ENCODE data around the gene ZNF736. TPM values are rescaled to one million over a fixed set of nuclear protein-coding genes. Genes with fewer than 3 reads are reported as not detected.

ZNF736 gene
- total and polyA plus RNA-seq, 2 of the 4 experiments (the other 2 are of a cell fraction), result 1.9 to 8.1 TPM

GRCh38 chr7:64312826-64313225, 935 bp upstream of the ZNF736 start:
- DNase-seq (no peak), ATAC-seq (ENCODE audit: low read depth) (no peak)
- Histone ChIP-seq H3K18ac (ENCODE audit: low read depth, low read length) (no peak overlapping the region), H4K5ac (ENCODE audit: low read depth, low read length) (no peak overlapping the region), H2AK9ac (replicated peaks; ENCODE audit: low read depth, low read length, poor library complexity) (no peak overlapping the region), H2BK15ac (ENCODE audit: low read depth, low read length) (no peak overlapping the region), H2AFZ (replicated peaks; ENCODE audit: low read length, poor library complexity) (no peak overlapping the region), H3K27me3 (ENCODE audit: control insufficient read depth, insufficient read depth, low read length) (no peaks in the 10 kb centered on the region), H3K79me1 (ENCODE audit: low read depth in 1 of 2, low read length in 2 of 2) (peaks cover 3 to 11% of the 10 kb centered on the region in 2 experiments), H3K23ac (ENCODE audit: low read depth, low read length) (no peak overlapping the region), H4K8ac (ENCODE audit: low read depth in 2 of 2, low read length in 2 of 2) (no peak overlapping the region), H3K14ac (replicated peaks; ENCODE audit: low read depth, low read length) (no peak overlapping the region), H4K91ac (ENCODE audit: insufficient read depth, low read depth, low read length) (no peak overlapping the region), H3K9me3 (ENCODE audit: control insufficient read depth, insufficient read depth, low read length) (no peaks in the 10 kb centered on the region), H3K9ac (ENCODE audit: low read depth, low read length) (no peak overlapping the region), H3K4me1 (ENCODE audit: control insufficient read depth, insufficient read depth, low read length) (no peaks in the 10 kb centered on the region), H4K20me1 (ENCODE audit: insufficient read depth, low read length) (no peaks in the 10 kb centered on the region), H2BK20ac (ENCODE audit: low read depth, low read length) (no peak overlapping the region), H2BK120ac (ENCODE audit: low read depth, low read length) (no peak overlapping the region), H3K36me3 (ENCODE audit: control insufficient read depth, insufficient read depth, low read length) (no peaks in the 10 kb centered on the region), H3K27ac (ENCODE audit: insufficient read depth, low read length) (no peak overlapping the region), H2BK5ac (ENCODE audit: low read depth, low read length, poor library complexity, severe bottlenecking) (no peak overlapping the region), H3K4ac (ENCODE audit: low read depth, low read length) (no peak overlapping the region), H3K9me1 (ENCODE audit: insufficient read depth, low read length) (no peaks in the 10 kb centered on the region), H3K4me2 (ENCODE audit: low read depth, low read length) (no peak overlapping the region), H3K56ac (ENCODE audit: extremely low read depth, insufficient read depth, low read length) (no peak overlapping the region), H2AK5ac (ENCODE audit: low read depth, low read length) (no peak overlapping the region), H3K4me3 (ENCODE audit: insufficient read depth, low read depth, low read length) (no peak overlapping the region)
- no CpG with 5 or more reads among the region's 2 CpGs for WGBS, 2 experiments (ENCODE audit: extremely low coverage in 2 of 2, insufficient read length in 1 of 2)
- in situ Hi-C loops (cut with MboI; ENCODE audit: low sequenced_read_pairs), result no loop called here
- intact Hi-C loops (cut with micrococcal nuclease), result no loop called here
- no TSS peak for BruUV-seq (replicated peaks)
- ChIA-PET CTCF (no interaction called here), POLR2A (ENCODE audit: unreplicated experiment) (no interaction called here)
- TF ChIP-seq, protein P1, sequence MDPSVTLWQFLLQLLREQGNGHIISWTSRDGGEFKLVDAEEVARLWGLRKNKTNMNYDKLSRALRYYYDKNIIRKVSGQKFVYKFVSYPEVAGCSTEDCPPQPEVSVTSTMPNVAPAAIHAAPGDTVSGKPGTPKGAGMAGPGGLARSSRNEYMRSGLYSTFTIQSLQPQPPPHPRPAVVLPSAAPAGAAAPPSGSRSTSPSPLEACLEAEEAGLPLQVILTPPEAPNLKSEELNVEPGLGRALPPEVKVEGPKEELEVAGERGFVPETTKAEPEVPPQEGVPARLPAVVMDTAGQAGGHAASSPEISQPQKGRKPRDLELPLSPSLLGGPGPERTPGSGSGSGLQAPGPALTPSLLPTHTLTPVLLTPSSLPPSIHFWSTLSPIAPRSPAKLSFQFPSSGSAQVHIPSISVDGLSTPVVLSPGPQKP (IDR thresholded peaks at IDR 0.05; ENCODE audit: borderline replicate concordance, low read depth, low read length), result no peak
- TF ChIP-seq MXI1 (IDR thresholded peaks at IDR 0.05; ENCODE audit: borderline replicate concordance, low read depth, low read length) (no peak), MAZ (IDR thresholded peaks at IDR 0.05; ENCODE audit: borderline replicate concordance, low read depth, low read length) (no peak), RFX5 (IDR thresholded peaks at IDR 0.05; ENCODE audit: low read depth, low read length) (no peak), CHD1 (IDR thresholded peaks at IDR 0.05; ENCODE audit: low read depth, low read length) (no peak), MAFK (IDR thresholded peaks at IDR 0.05; ENCODE audit: low read depth, low read length) (no peak), POLR2A (IDR thresholded peaks at IDR 0.05; ENCODE audit: low read depth, low read length) (no peak), CEBPB (IDR thresholded peaks at IDR 0.05; ENCODE audit: low read depth, low read length) (no peak), BHLHE40 (IDR thresholded peaks at IDR 0.05; ENCODE audit: low read depth, low read length) (no peak)
- dilution Hi-C loops (cut with HindIII; ENCODE audit: low sequenced_read_pairs, unreplicated experiment), result no loop called here
